K562 (cell line): ENCODE results near the gene ZFP36.

Source experiments
- CHD4 ChIP-seq: fragments of 200-600 bp; sonication (generic); IDR thresholded peaks from 3 replicates; pipeline ENCODE4 v1.6.1; 2012; ENCODE audit warnings: low read depth, mild to moderate bottlenecking, mixed read lengths, low read length, inconsistent platforms; ENCODE audit not compliant: insufficient read depth, insufficient replicate concordance, poor library complexity, severe bottlenecking
- FOS ChIP-seq: IDR thresholded peaks from 3 replicates; pipeline ENCODE4 v1.6.1; 2011; ENCODE audit not compliant: insufficient read length; ENCODE audit errors: extremely low read depth
- HNRNPH1 ChIP-seq: fragments of 200-400 bp; formaldehyde crosslinking; optimal IDR thresholded peaks from 2 replicates; pipeline ENCODE3; 2017; ENCODE audit warnings: low read depth, mild to moderate bottlenecking, low read length, moderate library complexity
- POLR2A ChIP-seq: fragments of 450-650 bp; conservative IDR thresholded peaks from 2 replicates; pipeline ENCODE4 v1.6.1; 2016

DNA sequence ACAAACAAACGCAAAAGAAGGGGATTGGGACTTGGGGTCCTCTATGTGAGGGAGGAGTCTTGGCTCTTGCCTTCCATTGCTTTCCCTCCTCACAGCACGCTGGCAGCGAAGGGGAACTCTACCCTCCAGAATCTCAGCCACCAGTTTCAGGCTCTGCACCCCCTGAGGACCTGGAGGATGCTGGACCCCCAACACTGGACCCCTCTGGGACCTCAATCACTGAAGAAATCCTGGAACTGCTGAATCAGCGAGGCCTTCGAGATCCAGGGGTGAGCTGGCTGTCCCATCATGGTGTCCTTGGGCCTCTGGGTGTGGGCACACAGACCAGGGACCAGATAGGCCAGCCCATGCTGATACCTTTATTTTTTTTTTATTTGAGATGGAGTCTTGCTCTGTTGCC, 15.4 kb downstream of the ZFP36 start:
- no peak for TF ChIP-seq FOS
- no peak for TF ChIP-seq CHD4
- TF ChIP-seq HNRNPH1: no peak
- no peak for TF ChIP-seq POLR2A
